Frontal cortex (tissue), 4 donors: Measurements from ENCODE around the gene PCP2. TPM values are rescaled to one million over a fixed set of nuclear protein-coding genes. Genes with fewer than 3 reads are reported as not detected.

Source experiments
- DNase-seq, 2 donors: peaks; one replicate each; pipeline ENCODE4 v3.0.0; 2012; ENCODE audit warnings: low spot score in 2 of 2
- FAIRE-seq: peaks from 2 replicates; lab custom pipeline; 2012; peaks lifted over from hg19 to GRCh38; lab: Jason Lieb, UNC
- total RNA-seq: library from RNA; depleted of rRNA; stranded (reverse); fragments of >200 nt; gene quantifications from one replicate; pipeline ENCODE4 v1.2.3, GENCODE V29; 2014
- donor health status: control.
- donor health status: control.
- donor health status: control.

PCP2 gene
- total RNA-seq, 1 donor from 2014 or later: not detected

GRCh38 chr19:7641290-7642276 is 8.1 kb upstream of the PCP2 start:
- FAIRE-seq (no peak), DNase-seq (no peak)

- DNase-seq: no peak
- no peak for FAIRE-seq
These were observed 7.3 kb upstream of the PCP2 start for GRCh38 chr19:7640803-7641202.

GRCh38 chr19:7639863-7640348 is 6.4 kb upstream of the PCP2 start:
- FAIRE-seq (no peak), DNase-seq (no peak)

- DNase-seq: no peak
- no peak for FAIRE-seq
These were observed 5.4 kb upstream of the PCP2 start for GRCh38 chr19:7638802-7639465.

GRCh38 chr19:7637374-7638256 is 4.1 kb upstream of the PCP2 start:
- DNase-seq (no peak), FAIRE-seq (no peak)

- DNase-seq: peak; percentile 68 to 70
- FAIRE-seq: no peak
These were observed 3.3 kb upstream of the PCP2 start, which contains the start of gene STXBP2 for GRCh38 chr19:7636691-7637373. STXBP2 (plus strand) TSS chr19:7637110; CDS start chr19:7637150, 40 bp downstream.

GRCh38 chr19:7636317-7636690 is 2.8 kb upstream of the PCP2 start:
- FAIRE-seq (no peak), DNase-seq (no peak)

GRCh38 chr19:7635670-7636069 is 2.2 kb upstream of the PCP2 start:
- DNase-seq (no peak), FAIRE-seq (no peak)

- no peak for FAIRE-seq
- no peak for DNase-seq
These were observed 947 bp downstream of the PCP2 start for GRCh38 chr19:7632340-7633203.

GRCh38 chr19:7631577-7631976 is 1.9 kb downstream of the PCP2 start:
- DNase-seq: no peak
- no peak for FAIRE-seq

- DNase-seq: peak; percentile 99 to 100
- FAIRE-seq: peak; percentile 99
These were observed 4.0 kb downstream of the PCP2 start, which contains the start of the genes PET100 and XAB2 for GRCh38 chr19:7629347-7630054. PET100 (plus strand) TSS chr19:7629793; CDS start chr19:7629834, 41 bp downstream. XAB2 (minus strand) TSS chr19:7629545; CDS start chr19:7629527, 18 bp downstream.

GRCh38 chr19:7628589-7629311 is 4.8 kb downstream of the PCP2 start:
- no peak for DNase-seq
- FAIRE-seq: no peak

GRCh38 chr19:7627166-7627565 is 6.4 kb downstream of the PCP2 start:
- no peak for FAIRE-seq

GRCh38 chr19:7625763-7626372 is 7.7 kb downstream of the PCP2 start:
- FAIRE-seq (no peak), DNase-seq (no peak)

More at GRCh38 chr19:7627166-7627565, 6.4 kb downstream of the PCP2 start:
- DNase-seq: no peak

- DNase-seq: no peak
- FAIRE-seq: no peak
These were observed 8.7 kb downstream of the PCP2 start for GRCh38 chr19:7624810-7625209.
